Astrocyte of the spinal cord (primary cell): Measurements from ENCODE around the gene HDAC4.

Source experiments
- DNase-seq: peaks from one replicate; pipeline ENCODE4 v3.0.0; 2011; ENCODE audit warnings: low read depth, low spot score
- H3K4me3 ChIP-seq: 2 replicates; pipeline ENCODE4 v1.5.1; 2011; ENCODE audit warnings: low read depth, mild to moderate bottlenecking, low read length, moderate library complexity
- CTCF ChIP-seq: IDR thresholded peaks from 2 replicates; pipeline ENCODE4 v1.5.1; 2012; ENCODE audit warnings: low read depth, mild to moderate bottlenecking, low read length, inconsistent platforms
- in situ Hi-C: cut with HindIII; loops from 2 replicates; pipeline ENCODE4 v1.10.0; 2017; ENCODE audit warnings: low sequenced_read_pairs

The HDAC4 gene

GRCh38 chr2:239153806-239154591 is 246.8 kb downstream of the HDAC4 start:
- H3K4me3 ChIP-seq = no peak overlapping the region
- no peak for TF ChIP-seq CTCF
- in situ Hi-C loops = no loop called here
- DNase-seq = no peak

DNA sequence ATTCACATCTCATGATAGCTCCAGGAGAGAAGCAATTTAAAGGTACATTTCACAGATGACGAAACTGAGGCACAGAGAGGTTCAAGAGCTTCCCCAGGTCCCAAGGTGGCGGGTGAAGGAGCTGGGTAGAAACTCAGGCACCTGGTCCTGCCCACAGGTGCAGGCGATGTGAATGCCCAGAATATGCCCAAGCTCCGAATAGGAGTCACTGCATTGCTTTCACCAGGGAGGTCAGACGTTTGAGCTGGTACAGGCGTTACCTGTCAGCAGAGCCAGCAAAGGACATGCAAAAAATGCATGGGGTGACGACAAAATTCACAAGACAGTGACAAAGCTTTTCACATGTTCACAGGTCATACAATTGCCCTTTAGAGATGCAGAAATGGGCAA is 247.9 kb downstream of the HDAC4 start:
- H3K4me3 ChIP-seq = no peak overlapping the region
- in situ Hi-C loops = no loop called here
- DNase-seq = no peak
- TF ChIP-seq CTCF = no peak

DNA sequence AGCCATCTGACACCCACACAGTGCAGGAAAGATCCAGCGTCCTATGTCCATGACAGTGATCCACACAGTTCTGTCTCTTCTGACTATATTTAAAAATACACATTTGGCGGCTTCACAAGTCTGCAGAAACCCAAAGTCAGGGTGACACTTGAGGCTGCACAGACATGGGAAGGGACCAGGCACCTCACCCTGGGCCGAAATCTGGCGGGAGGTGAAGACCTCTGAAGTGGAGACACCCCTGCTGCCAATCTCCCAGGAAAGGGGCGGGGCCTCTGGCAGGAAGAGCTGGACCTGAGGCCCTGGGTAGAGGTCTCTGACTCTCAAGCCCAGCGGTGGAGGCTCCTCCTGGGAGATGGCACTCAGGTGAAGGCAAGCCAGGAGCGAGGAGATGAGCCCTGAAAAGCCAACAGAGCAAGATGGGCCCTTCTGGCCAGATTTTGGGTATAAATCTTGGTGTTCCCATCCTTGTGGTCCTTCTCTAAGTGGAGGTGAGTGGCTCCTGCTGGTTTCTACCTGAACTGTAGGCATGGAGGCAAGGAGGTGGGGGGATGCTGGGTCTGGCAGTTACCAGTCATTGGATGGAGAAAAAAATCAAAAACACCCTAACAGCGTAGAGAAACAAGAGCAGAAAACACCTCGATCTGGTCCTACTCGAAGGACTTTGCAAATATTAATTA is 248.4 kb downstream of the HDAC4 start:
- no peak for DNase-seq
- no peak for TF ChIP-seq CTCF
- in situ Hi-C loops = no loop called here
- H3K4me3 ChIP-seq = no peak overlapping the region

DNA sequence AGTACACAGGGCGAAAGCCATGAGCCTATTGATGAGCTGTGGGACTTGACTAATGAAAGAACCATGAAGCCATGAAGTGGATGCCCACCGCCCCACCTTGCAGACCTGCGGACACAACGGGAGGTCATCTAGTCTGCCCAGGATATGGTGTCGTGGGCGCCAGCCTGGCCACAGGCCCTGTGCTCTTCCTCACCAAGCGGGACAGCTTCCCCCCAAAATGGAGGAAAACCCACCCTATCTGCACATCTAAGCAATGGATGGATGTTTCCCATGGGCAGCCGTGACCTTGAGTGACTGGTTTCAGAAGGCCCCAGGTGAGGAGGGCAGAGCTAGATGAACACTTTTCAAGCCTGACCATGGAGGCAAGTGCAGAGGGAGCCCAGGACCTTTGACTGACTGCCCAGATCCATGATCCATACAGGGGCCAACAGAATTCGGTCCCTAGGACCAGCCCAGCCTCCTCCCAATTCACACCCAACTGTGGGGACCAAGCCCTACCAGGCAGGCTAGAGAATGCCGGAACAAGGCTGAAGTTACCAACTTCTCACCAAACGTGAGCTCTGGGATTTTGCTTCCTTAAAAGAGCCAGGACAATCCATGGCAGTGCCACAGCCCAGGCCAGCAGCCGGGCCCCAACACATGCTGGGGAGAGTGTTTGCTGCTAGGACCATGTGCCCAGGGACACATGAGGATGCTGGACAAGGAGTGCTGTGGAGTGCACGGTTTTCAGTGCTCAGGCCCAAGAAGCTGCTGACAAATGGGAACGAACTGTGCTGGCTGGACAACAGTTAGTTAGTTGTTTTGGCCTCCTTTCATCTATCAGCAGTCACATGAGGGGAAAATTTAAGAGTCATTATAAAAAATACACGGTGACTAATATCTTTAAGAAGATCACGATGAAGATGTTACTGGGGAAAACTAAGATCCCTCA is 249.4 kb downstream of the HDAC4 start:
- in situ Hi-C loops = no loop called here
- no peak overlapping the region for H3K4me3 ChIP-seq
- no peak for DNase-seq
- TF ChIP-seq CTCF = no peak

GRCh38 chr2:239150125-239151011 is 250.5 kb downstream of the HDAC4 start:
- DNase-seq = no peak
- no peak overlapping the region for H3K4me3 ChIP-seq
- TF ChIP-seq CTCF = no peak
- in situ Hi-C loops = no loop called here

- H3K4me3 ChIP-seq = no peak overlapping the region
- DNase-seq = no peak
- no peak for TF ChIP-seq CTCF
- in situ Hi-C loops = no loop called here
Measured at GRCh38 chr2:239149501-239149900, 251.3 kb downstream of the HDAC4 start.
